HG03108 (cell line): Measurements from ENCODE around the gene CYP2C8.
"Not testable (repeated sequence)": the region's sequence is repeated elsewhere in the genome, so short reads cannot be mapped to it uniquely, and the experiment has no call there.

Experiments
- ATAC-seq: cut with Tn5 transposase; IDR thresholded peaks from one replicate; pipeline ENCODE4 v1.9.1; 2021; ENCODE audit warnings: moderate library complexity; ENCODE audit not compliant: unreplicated experiment

The CYP2C8 gene

DNA sequence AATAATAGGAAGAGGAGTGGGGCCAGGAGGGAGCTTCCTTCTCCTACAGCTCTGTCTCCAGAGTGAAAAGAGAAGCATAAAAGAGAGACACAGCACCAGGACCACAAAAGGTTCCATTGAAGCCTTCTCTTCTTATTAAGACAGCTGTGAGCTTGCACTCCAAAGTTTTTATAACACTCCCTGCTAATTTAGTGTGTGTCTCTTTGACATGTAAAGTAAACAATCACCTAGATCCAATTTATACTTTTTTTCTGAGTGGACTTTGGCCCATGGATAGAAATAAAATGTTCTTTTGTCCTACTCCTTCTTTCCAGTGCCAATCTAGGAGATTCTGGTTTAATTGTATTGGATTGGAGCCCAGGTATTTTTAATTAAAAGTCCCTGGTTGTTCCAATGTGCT, at the start of gene CYP2C8:
CYP2C8 (minus strand) TSS at position 212 of the 400 bp plus-strand sequence; CDS start at position 117, 95 bp downstream.
- ATAC-seq, result no peak

DNA sequence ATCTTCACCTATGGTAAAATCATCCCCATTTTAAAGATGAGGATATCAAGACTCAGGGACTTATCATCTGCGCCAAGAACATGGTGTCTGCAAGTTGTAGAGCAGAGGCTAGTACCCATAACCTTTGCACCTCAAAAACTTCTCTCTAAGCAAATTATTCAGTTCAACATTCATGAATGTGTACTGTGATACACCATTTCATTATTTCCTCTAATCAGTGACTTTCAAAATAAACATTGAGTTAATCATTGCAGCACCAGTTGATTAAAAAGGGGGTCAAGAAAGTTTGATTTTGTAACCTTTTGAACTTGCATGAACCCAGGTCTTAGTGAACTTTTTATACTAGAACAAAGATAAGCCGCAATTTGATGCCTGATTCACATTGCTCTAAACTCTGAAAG, 47.6 kb upstream of the CYP2C8 start:
- ATAC-seq, result no peak

GRCh38 chr10:95110823-95111222, 41.5 kb upstream of the CYP2C8 start:
- not testable (repeated sequence) for ATAC-seq

DNA sequence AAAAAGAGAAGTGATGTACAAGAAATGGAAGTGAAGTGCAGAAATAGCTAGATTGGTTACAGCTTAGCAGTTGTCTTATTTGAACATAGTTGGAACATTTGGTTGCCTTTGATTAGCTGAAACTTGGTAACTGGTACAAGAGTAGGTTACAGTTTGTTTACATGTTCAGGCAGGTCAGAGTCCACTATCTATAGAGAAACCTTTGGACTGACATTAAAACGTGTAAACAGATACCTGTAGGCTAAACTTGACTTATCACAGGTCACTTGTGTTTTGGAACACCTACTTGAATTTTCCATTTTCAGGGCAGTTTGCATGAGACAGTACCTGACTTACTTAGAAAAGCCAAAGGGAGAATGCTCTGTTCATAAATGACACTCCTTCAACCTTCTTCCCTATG, 28.5 kb upstream of the CYP2C8 start:
- ATAC-seq, result no peak

- no peak for ATAC-seq
These were observed 26.8 kb upstream of the CYP2C8 start for GRCh38 chr10:95096143-95096542.

DNA sequence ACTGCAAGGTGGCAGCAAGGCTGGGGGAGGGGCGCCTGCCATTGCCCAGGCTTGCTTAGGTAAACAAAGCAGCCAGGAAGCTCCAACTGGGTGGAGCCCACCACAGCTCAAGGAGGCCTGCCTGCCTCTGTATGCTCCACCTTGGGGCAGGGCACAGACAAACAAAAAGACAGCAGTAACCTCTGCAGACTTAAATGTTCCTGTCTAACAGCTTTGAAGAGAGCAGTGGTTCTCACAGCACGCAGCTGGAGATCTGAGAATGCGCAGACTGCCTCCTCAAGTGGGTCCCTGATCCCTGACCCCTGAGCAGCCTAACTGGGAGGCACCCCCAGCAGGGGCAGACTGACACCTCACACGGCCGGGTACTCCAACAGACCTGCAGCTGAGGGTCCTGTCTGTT, 10.3 kb upstream of the CYP2C8 start:
- not testable (repeated sequence) for ATAC-seq

GRCh38 chr10:95077556-95077955, 8.3 kb upstream of the CYP2C8 start:
- ATAC-seq, result no peak

GRCh38 chr10:95071107-95071660, 1.9 kb upstream of the CYP2C8 start:
- no peak for ATAC-seq

- ATAC-seq, result not testable (repeated sequence)
These were observed 5.2 kb downstream of the CYP2C8 start for GRCh38 chr10:95064125-95064524.

GRCh38 chr10:95056744-95057363, 12.4 kb downstream of the CYP2C8 start:
- no peak for ATAC-seq

GRCh38 chr10:95049919-95050318, 19.4 kb downstream of the CYP2C8 start:
- no peak for ATAC-seq

DNA sequence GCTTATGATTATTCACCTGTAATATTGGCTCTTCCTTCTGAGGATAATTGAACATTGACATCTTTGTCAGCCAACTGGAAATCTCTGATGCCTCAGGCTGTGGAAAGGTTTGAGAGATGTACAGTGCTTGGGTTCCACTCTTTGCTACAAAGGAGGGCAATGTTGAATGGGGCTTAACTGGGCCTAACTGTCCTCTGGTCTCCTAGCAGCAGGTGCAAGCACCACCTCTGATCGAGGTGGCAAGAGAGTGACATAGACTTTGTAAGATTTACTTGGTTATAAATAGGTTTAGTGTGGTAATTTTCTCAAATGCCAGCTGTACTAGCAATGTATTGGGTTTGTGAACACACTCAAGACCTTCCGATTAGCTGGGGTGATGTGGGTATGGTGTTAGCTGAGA, 21.1 kb downstream of the CYP2C8 start:
- ATAC-seq, result no peak

GRCh38 chr10:95039281-95039680, 30.0 kb downstream of the CYP2C8 start:
- no peak for ATAC-seq

GRCh38 chr10:95035332-95036295, 33.7 kb downstream of the CYP2C8 start:
- no peak for ATAC-seq

GRCh38 chr10:95034401-95034800, 34.9 kb downstream of the CYP2C8 start:
- ATAC-seq, result no peak

DNA sequence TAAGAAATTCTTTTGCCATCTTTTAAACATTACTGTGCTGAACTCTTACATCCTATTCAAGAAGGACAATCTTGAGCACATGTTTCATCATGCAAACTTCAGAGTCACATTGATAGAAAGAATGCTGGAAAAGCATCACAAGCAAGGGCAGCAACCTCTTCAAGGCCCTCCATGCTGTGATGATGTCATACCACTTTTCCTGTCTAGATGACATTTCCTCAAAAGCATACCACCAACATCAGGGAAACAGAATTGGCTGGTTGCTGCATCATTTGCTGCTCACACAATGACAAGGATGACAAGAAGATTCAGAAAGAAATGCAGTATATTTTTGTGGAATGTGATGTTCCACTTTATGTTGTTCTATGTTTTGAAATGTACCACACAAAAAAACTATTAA, 37.6 kb downstream of the CYP2C8 start:
- no peak for ATAC-seq

DNA sequence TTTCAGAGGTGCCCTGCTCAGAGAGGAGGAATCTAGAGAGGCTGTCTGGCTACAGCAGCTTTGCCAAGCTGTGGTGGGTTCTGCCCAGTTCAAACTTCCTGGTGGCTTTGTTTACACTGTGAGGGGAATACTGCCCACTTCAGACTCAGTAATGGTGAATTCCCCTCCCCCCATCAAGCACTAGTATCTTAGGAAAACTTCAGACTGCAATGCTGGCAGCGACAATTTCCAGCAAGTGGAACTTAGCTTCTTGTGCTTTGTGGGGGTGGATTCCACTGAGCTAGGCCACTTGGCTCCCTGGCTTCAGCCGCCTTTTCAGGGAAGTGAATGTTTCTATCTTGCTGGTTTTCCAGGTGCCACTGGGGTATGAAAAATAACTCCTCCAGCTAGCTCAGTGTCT, 42.8 kb downstream of the CYP2C8 start:
- ATAC-seq, result no peak

GRCh38 chr10:94997741-94998174, 71.5 kb downstream of the CYP2C8 start:
- ATAC-seq, result no peak

GRCh38 chr10:94992811-94993210, 76.5 kb downstream of the CYP2C8 start:
- no peak for ATAC-seq

GRCh38 chr10:94991243-94991888, 77.9 kb downstream of the CYP2C8 start:
- no peak for ATAC-seq

- ATAC-seq, result no peak
These were observed 80.1 kb downstream of the CYP2C8 start for GRCh38 chr10:94989192-94989591.
